Lower lobe of right lung (tissue), 2 donors: ENCODE measurements around the gene NCAM2. TPM values are rescaled to one million over a fixed set of nuclear protein-coding genes. Genes with fewer than 3 reads are reported as not detected.

Source experiments
- ATAC-seq, 2 donors: fragments of 200-7000 bp; cut with Tn5 transposase; one replicate each; pipeline ENCODE4 v1.9.1; 2020 to 2022; ENCODE audit warnings: mild to moderate bottlenecking in 2 of 2, moderate library complexity in 2 of 2
- DNase-seq: peaks from one replicate; pipeline ENCODE4 v3.0.0-alpha.2; 2020
- H3K27ac ChIP-seq: fragments of 200-600 bp; one replicate; pipeline ENCODE4 v1.8.0; 2022
- H3K27me3 ChIP-seq: fragments of 200-600 bp; one replicate; pipeline ENCODE4 v1.8.0; 2022; ENCODE audit warnings: low read depth
- H3K36me3 ChIP-seq: fragments of 200-600 bp; one replicate; pipeline ENCODE4 v1.8.0; 2022; ENCODE audit warnings: mild to moderate bottlenecking
- H3K4me1 ChIP-seq: fragments of 200-600 bp; one replicate; pipeline ENCODE4 v1.8.0; 2022
- H3K4me3 ChIP-seq: fragments of 200-600 bp; one replicate; pipeline ENCODE4 v1.8.0; 2022; ENCODE audit warnings: mild to moderate bottlenecking
- H3K9me3 ChIP-seq: fragments of 200-600 bp; one replicate; pipeline ENCODE4 v1.8.0; 2022
- CTCF ChIP-seq: fragments of 200-600 bp; IDR thresholded peaks from one replicate; pipeline ENCODE4 v1.8.0; 2022; ENCODE audit warnings: antibody characterized with exemption, mild to moderate bottlenecking
- intact Hi-C: fragments of 100-400 bp; cut with DNase I; formaldehyde crosslinking; loops from one replicate; pipeline ENCODE4 v1.11.0; 2022
- total RNA-seq: library from RNA; stranded (reverse); fragmentation: NEBNext Ultra II Directional; extraction: Animal tissue kit (Norgen Biotek cat#: 25700); gene quantifications from one replicate; pipeline ENCODE4 v1.2.1, GENCODE V29; 2021
- donor health status: DM: no; HTN: yes; CAD: no; lungs with severe emphysema.

NCAM2 gene
- total RNA-seq, 1 donor from 2014 or later: 8.8 TPM

- Histone ChIP-seq H3K27ac (no peak overlapping the region), H3K4me3 (no peak overlapping the region), H3K27me3 (no peaks in the 10 kb centered on the region), H3K36me3 (no peaks in the 10 kb centered on the region), H3K4me1 (no peaks in the 10 kb centered on the region), H3K9me3 (no peaks in the 10 kb centered on the region)
- intact Hi-C loops: no loop called here
- DNase-seq: no peak
- ATAC-seq: no peak
- no peak for TF ChIP-seq CTCF
These were observed 113.2 kb downstream of the NCAM2 start for GRCh38 chr21:21111309-21111920.

- no peaks in the 10 kb centered on the region for H3K27me3 ChIP-seq
- DNase-seq: no peak
- no peak for ATAC-seq
These were observed 116.3 kb downstream of the NCAM2 start for GRCh38 chr21:21114461-21114860.

GRCh38 chr21:21119091-21119490 is 120.9 kb downstream of the NCAM2 start:
- H3K27ac ChIP-seq: no peak overlapping the region
- no peaks in the 10 kb centered on the region for H3K27me3 ChIP-seq
- TF ChIP-seq CTCF: no peak
- ATAC-seq (no peak), DNase-seq (no peak)
- H3K4me1 ChIP-seq: no peaks in the 10 kb centered on the region
- no peaks in the 10 kb centered on the region for H3K36me3 ChIP-seq
- intact Hi-C loops: no loop called here
- no peaks in the 10 kb centered on the region for H3K9me3 ChIP-seq
- H3K4me3 ChIP-seq: no peak overlapping the region

More at GRCh38 chr21:21114461-21114860, 116.3 kb downstream of the NCAM2 start:
- H3K4me3 ChIP-seq: no peak overlapping the region
- intact Hi-C loops: no loop called here
- H3K9me3 ChIP-seq: no peaks in the 10 kb centered on the region
- H3K36me3 ChIP-seq: no peaks in the 10 kb centered on the region
- no peak for TF ChIP-seq CTCF
- no peak overlapping the region for H3K27ac ChIP-seq
- H3K4me1 ChIP-seq: no peaks in the 10 kb centered on the region

GRCh38 chr21:21122680-21123079 is 124.5 kb downstream of the NCAM2 start:
- no peak for ATAC-seq
- no peak overlapping the region for H3K27ac ChIP-seq
- no peak for TF ChIP-seq CTCF
- intact Hi-C loops: no loop called here
- H3K9me3 ChIP-seq: no peaks in the 10 kb centered on the region
- no peaks in the 10 kb centered on the region for H3K36me3 ChIP-seq
- H3K4me3 ChIP-seq: no peak overlapping the region
- no peaks in the 10 kb centered on the region for H3K27me3 ChIP-seq
- DNase-seq: no peak
- no peaks in the 10 kb centered on the region for H3K4me1 ChIP-seq

- ATAC-seq (no peak), DNase-seq (no peak)
- no peak for TF ChIP-seq CTCF
- H3K27ac ChIP-seq: no peak overlapping the region
- H3K4me1 ChIP-seq: no peaks in the 10 kb centered on the region
- no peaks in the 10 kb centered on the region for H3K27me3 ChIP-seq
- no peaks in the 10 kb centered on the region for H3K36me3 ChIP-seq
- H3K9me3 ChIP-seq: no peaks in the 10 kb centered on the region
- intact Hi-C loops: no loop called here
- H3K4me3 ChIP-seq: no peak overlapping the region
These were observed 134.2 kb downstream of the NCAM2 start for GRCh38 chr21:21132390-21132789.
